ENCODE results near the gene C17orf107.

Gene C17orf107

DNA sequence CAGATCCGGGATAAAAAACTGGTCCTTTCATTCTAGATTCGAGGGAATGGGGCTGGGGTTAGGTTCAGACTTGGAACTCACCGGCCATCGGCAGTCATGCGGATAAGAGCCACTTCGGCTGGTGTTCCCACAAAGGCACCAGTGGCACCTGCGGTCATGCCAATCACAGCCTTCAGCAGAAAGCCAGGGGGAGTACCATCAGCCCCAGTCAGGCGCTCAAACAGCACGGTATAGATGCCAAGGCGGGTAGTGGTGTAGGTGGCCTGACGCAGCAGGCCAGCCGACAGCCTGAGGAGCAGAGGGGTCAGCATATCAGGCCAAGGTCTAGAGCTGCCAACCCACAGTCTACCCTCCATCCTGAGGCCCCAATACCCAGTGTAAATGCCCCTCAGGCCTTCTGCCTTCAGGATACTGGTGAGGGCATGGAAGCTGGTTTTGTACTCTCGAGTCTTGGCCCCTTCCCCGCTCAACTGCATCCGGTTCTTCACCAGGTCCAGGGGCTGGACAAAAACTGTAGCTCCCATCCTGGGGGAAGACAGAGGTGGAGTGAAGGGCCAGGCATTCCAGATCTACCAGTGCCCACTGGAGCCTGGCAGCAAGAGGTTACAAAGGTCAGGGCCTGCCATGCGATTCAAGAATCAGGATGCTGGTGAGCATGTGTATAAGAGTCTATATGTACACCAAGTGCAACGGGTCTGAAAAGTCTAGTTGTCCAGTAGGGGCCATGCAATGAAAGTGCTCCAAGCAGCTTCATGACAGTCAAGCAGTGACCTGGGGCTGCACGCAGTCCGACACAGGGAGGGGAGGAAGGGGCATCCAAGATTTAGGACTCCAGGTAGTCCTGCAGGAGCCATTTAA lies 39.6 kb downstream of the C17orf107 start:
- Histone ChIP-seq H3K79me2 (ENCODE audit: insufficient read depth, low read length) (peaks cover 16% of the 10 kb centered on the region; the same call in 1 of the 2 replicates), H2AFZ (ENCODE audit: low read length) (no peak overlapping the region)

DNA sequence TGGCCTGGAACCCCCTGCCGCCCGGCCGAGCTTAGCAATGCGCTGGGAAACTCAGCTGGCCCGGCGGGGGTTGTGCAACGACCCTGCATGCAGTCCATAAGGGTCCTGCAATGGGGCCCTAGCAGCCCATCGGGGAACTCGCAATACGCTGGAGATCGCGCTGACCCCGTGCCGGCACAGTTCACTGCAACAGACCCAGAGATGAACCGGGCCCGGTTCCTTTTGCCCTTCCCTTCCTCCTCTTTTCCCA lies 40.1 kb downstream of the C17orf107 start:
- H3K36me3 ChIP-seq (ENCODE audit: insufficient read depth, low read length): peaks cover 66% of the 10 kb centered on the region

More for the DNA sequence above, 39.6 kb downstream of the C17orf107 start:
- Histone ChIP-seq H3K27me3 (ENCODE audit: insufficient read depth, low read length) (no peaks in the 10 kb centered on the region), H3K4me3 (ENCODE audit: low read depth, low read length, poor library complexity, severe bottlenecking) (peak overlapping the region; percentile 85), H3K9me2 (ENCODE audit: low read depth, low read length) (no peaks in the 10 kb centered on the region), H3F3A (ENCODE audit: insufficient read depth, low read length) (peaks cover 4% of the 10 kb centered on the region; the same call in 1 of the 2 replicates), H4K20me1 (ENCODE audit: insufficient read depth, low read length) (no peaks in the 10 kb centered on the region), H3K9ac (ENCODE audit: low read length) (peak overlapping the region; percentile 98), H3K9me3 (ENCODE audit: low read length) (no peaks in the 10 kb centered on the region), H3K27ac (ENCODE audit: low read depth, low read length, poor library complexity, severe bottlenecking) (peak overlapping the region; percentile 85), H3K4me1 (ENCODE audit: insufficient read depth, low read length, severe bottlenecking) (peaks cover 45% of the 10 kb centered on the region), H3K4me2 (ENCODE audit: low read length) (peak overlapping the region; percentile 84), H3K36me3 (ENCODE audit: insufficient read depth, low read length) (peaks cover 61% of the 10 kb centered on the region)
- no peak for TF ChIP-seq EZH2 (IDR thresholded peaks at IDR 0.05; ENCODE audit: borderline replicate concordance, low read length)

DNA sequence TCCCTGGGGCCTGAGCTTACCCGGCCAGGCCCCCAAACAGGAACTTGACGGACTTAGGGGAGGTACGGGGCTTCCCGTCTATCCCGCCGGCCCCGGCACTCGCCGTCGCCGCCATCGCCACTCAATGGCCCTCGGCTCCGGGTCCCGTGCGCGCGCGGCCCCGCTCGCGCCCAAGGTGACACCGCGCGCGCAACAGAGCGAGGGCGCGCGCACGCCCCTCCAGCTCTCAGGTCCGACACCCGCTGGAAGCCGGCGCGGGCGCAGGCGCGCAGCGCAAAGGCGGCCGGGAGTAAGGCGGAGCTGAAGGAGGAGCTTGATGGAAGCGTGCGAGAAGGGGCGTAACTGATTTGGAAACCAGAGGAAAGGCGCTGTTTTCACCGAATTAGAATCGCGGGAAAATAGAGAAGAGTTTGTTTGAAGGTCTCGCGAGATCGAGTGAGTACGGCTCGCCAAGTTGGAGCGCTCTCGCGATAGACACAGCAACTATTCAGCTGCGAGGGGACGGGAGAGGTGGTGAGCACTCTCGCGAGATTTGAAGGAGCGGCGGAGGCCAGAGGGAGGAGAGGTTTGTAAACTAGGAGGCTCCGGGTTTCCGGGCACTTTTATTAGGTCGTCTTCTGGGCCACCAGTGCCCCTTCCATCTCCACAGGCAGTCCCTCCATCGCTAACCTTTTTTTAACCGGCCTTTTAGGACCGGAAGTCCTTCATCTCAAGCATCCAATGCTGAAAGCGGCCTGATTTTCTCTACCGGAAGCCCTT lies 40.6 kb downstream of the C17orf107 start, which contains the start of the genes RNF167 and SLC25A11:
Gene RNF167, plus strand, starts transcription at position 473 of the 759 bp plus-strand sequence. CDS start 642 bp downstream, outside the sequence.
Gene SLC25A11, minus strand, starts transcription at position 251 of the 759 bp plus-strand sequence. Its CDS starts 136 bp downstream, at position 115.
- Histone ChIP-seq H3K9me3 (ENCODE audit: low read length) (no peaks in the 10 kb centered on the region), H3K27ac (ENCODE audit: low read depth, low read length, poor library complexity, severe bottlenecking) (peak within 1 kb of the TSS; percentile 85), H3K4me1 (ENCODE audit: insufficient read depth, low read length, severe bottlenecking) (peaks cover 50% of the 10 kb centered on the region), H4K20me1 (ENCODE audit: insufficient read depth, low read length) (no peaks in the 10 kb centered on the region), H3F3A (ENCODE audit: insufficient read depth, low read length) (peaks cover 13% of the 10 kb centered on the region), H3K27me3 (ENCODE audit: insufficient read depth, low read length) (no peaks in the 10 kb centered on the region), H3K9me2 (ENCODE audit: low read depth, low read length) (no peaks in the 10 kb centered on the region), H3K4me2 (ENCODE audit: low read length) (peak within 1 kb of the TSS; percentile 100), H3K4me3 (ENCODE audit: low read depth, low read length, poor library complexity, severe bottlenecking) (peak within 1 kb of the TSS; percentile 85), H3K79me2 (ENCODE audit: insufficient read depth, low read length) (peaks cover 16% of the 10 kb centered on the region; the same call in 1 of the 2 replicates), H3K9ac (ENCODE audit: low read length) (peak within 1 kb of the TSS; percentile 98), H2AFZ (ENCODE audit: low read length) (no peak within 1 kb of the TSS), H3K36me3 (ENCODE audit: insufficient read depth, low read length) (peaks cover 71% of the 10 kb centered on the region)
- TF ChIP-seq EZH2 (IDR thresholded peaks at IDR 0.05; ENCODE audit: borderline replicate concordance, low read length): no peak
- TF ChIP-seq, protein P1, sequence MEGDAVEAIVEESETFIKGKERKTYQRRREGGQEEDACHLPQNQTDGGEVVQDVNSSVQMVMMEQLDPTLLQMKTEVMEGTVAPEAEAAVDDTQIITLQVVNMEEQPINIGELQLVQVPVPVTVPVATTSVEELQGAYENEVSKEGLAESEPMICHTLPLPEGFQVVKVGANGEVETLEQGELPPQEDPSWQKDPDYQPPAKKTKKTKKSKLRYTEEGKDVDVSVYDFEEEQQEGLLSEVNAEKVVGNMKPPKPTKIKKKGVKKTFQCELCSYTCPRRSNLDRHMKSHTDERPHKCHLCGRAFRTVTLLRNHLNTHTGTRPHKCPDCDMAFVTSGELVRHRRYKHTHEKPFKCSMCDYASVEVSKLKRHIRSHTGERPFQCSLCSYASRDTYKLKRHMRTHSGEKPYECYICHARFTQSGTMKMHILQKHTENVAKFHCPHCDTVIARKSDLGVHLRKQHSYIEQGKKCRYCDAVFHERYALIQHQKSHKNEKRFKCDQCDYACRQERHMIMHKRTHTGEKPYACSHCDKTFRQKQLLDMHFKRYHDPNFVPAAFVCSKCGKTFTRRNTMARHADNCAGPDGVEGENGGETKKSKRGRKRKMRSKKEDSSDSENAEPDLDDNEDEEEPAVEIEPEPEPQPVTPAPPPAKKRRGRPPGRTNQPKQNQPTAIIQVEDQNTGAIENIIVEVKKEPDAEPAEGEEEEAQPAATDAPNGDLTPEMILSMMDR (IDR thresholded peaks at IDR 0.05; ENCODE audit: low read length): no peak

More for the DNA sequence above, 40.1 kb downstream of the C17orf107 start:
- Histone ChIP-seq H3K79me2 (ENCODE audit: insufficient read depth, low read length) (peaks cover 16% of the 10 kb centered on the region; the same call in 1 of the 2 replicates), H2AFZ (ENCODE audit: low read length) (no peak overlapping the region), H3K27ac (ENCODE audit: low read depth, low read length, poor library complexity, severe bottlenecking) (peak overlapping the region; percentile 85), H3K9me2 (ENCODE audit: low read depth, low read length) (no peaks in the 10 kb centered on the region), H3F3A (ENCODE audit: insufficient read depth, low read length) (peaks cover 8% of the 10 kb centered on the region), H3K4me2 (ENCODE audit: low read length) (peak overlapping the region; percentile 84), H3K9me3 (ENCODE audit: low read length) (no peaks in the 10 kb centered on the region), H3K4me3 (ENCODE audit: low read depth, low read length, poor library complexity, severe bottlenecking) (peak overlapping the region; percentile 85), H4K20me1 (ENCODE audit: insufficient read depth, low read length) (no peaks in the 10 kb centered on the region), H3K4me1 (ENCODE audit: insufficient read depth, low read length, severe bottlenecking) (peaks cover 48% of the 10 kb centered on the region), H3K9ac (ENCODE audit: low read length) (peak overlapping the region; percentile 98), H3K27me3 (ENCODE audit: insufficient read depth, low read length) (no peaks in the 10 kb centered on the region)
- TF ChIP-seq, protein P1 (IDR thresholded peaks at IDR 0.05; ENCODE audit: low read length): no peak
- TF ChIP-seq EZH2 (IDR thresholded peaks at IDR 0.05; ENCODE audit: borderline replicate concordance, low read length): no peak
